Liver (tissue), 9 donors: ENCODE results near the gene FAM83E. TPM values are rescaled to one million over a fixed set of nuclear protein-coding genes. Genes with fewer than 3 reads are reported as not detected.

Source experiments
- DNase-seq: peaks from one replicate; pipeline ENCODE4 v3.0.0-alpha.2; 2017; ENCODE audit warnings: low spot score
- H3K27ac ChIP-seq, 2 donors: one replicate each; pipeline ENCODE4 v1.7.0; 2013; ENCODE audit warnings: inconsistent platforms in 2 of 2, low read length in 2 of 2, control low read depth in 1 of 2, low read depth in 1 of 2, mild to moderate bottlenecking in 1 of 2
- H3K27me3 ChIP-seq, 4 donors: one replicate each; pipeline versions ENCODE4 v1.6.1 to v1.7.0; 2013; ENCODE audit warnings: low read length in 3 of 4, inconsistent platforms in 1 of 4, mild to moderate bottlenecking in 1 of 4, moderate library complexity in 1 of 4; ENCODE audit not compliant: control insufficient read depth in 4 of 4, insufficient read depth in 4 of 4
- H3K36me3 ChIP-seq, 4 donors: one replicate each; pipeline versions ENCODE4 v1.6.1 to v1.7.0; 2013; ENCODE audit warnings: low read length in 3 of 4, mild to moderate bottlenecking in 3 of 4, low read depth in 1 of 4, moderate library complexity in 1 of 4; ENCODE audit not compliant: control insufficient read depth in 4 of 4, insufficient read depth in 3 of 4
- H3K4me1 ChIP-seq, 4 donors: one replicate each; pipeline versions ENCODE4 v1.6.1 to v1.7.0; 2013; ENCODE audit warnings: low read length in 3 of 4, mild to moderate bottlenecking in 3 of 4, moderate library complexity in 1 of 4; ENCODE audit not compliant: control insufficient read depth in 4 of 4, insufficient read depth in 4 of 4
- H3K4me3 ChIP-seq, 3 donors: one replicate each; pipeline versions ENCODE4 v1.6.1 to v1.7.0; 2013; ENCODE audit warnings: low read length in 3 of 3, control low read depth in 1 of 3, low read depth in 1 of 3, mild to moderate bottlenecking in 1 of 3
- H3K9ac ChIP-seq, 2 donors: one replicate each; pipeline ENCODE4 v1.7.0; 2013; ENCODE audit warnings: low read length in 2 of 2, mild to moderate bottlenecking in 2 of 2, moderate library complexity in 2 of 2, control low read depth in 1 of 2, low read depth in 1 of 2
- H3K9me3 ChIP-seq, 4 donors: one replicate each; pipeline versions ENCODE4 v1.6.1 to v1.7.0; 2013; ENCODE audit warnings: low read length in 3 of 4; ENCODE audit not compliant: control insufficient read depth in 4 of 4
- ATF3 ChIP-seq: IDR thresholded peaks from 2 replicates; pipeline ENCODE4 v1.6.1; 2016; ENCODE audit warnings: antibody characterized with exemption
- CTCF ChIP-seq: fragments of 150-350 bp; IDR thresholded peaks from 2 replicates; pipeline ENCODE4 v1.5.1; 2017; ENCODE audit warnings: improper control_type of control experiment, low read depth, low read length; ENCODE audit not compliant: missing input control
- EGR1 ChIP-seq, 2 donors: IDR thresholded peaks; 2 replicates each; pipeline ENCODE4 v1.6.1; 2016 to 2018; ENCODE audit warnings: antibody characterized with exemption in 2 of 2, low read depth in 2 of 2
- FOXA1 ChIP-seq: IDR thresholded peaks from 2 replicates; pipeline ENCODE4 v1.6.1; 2016; ENCODE audit warnings: antibody characterized with exemption
- FOXA2 ChIP-seq: IDR thresholded peaks from 2 replicates; pipeline ENCODE4 v1.6.1; 2016; ENCODE audit warnings: antibody characterized with exemption
- GABPA ChIP-seq, 2 donors: IDR thresholded peaks in 1 of 2; conservative IDR thresholded peaks in 1 of 2; 2 replicates each; pipeline ENCODE4 v1.6.1; 2016; ENCODE audit warnings: antibody characterized with exemption in 2 of 2, mild to moderate bottlenecking in 1 of 2, moderate library complexity in 1 of 2
- HNF4A ChIP-seq, 2 donors: conservative IDR thresholded peaks; 2 replicates each; pipeline ENCODE4 v1.6.1; 2016; ENCODE audit warnings: antibody characterized with exemption in 2 of 2, mild to moderate bottlenecking in 2 of 2
- HNF4G ChIP-seq: IDR thresholded peaks from 2 replicates; pipeline ENCODE4 v1.6.1; 2016; ENCODE audit warnings: antibody characterized with exemption
- JUND ChIP-seq, 2 donors: IDR thresholded peaks; 2 replicates each; pipeline ENCODE4 v1.6.1; 2016; ENCODE audit warnings: antibody characterized with exemption in 2 of 2
- MAX ChIP-seq: IDR thresholded peaks from 2 replicates; pipeline ENCODE4 v1.6.1; 2016; ENCODE audit warnings: antibody characterized with exemption
- NR2F2 ChIP-seq: IDR thresholded peaks from 2 replicates; pipeline ENCODE4 v1.6.1; 2016; ENCODE audit warnings: antibody characterized with exemption
- RAD21 ChIP-seq, 2 donors: IDR thresholded peaks; 2 replicates each; pipeline ENCODE4 v1.6.1; 2016; ENCODE audit warnings: antibody characterized with exemption in 2 of 2, mild to moderate bottlenecking in 2 of 2
- REST ChIP-seq: IDR thresholded peaks from 2 replicates; pipeline ENCODE4 v1.6.1; 2016; ENCODE audit warnings: antibody characterized with exemption, mild to moderate bottlenecking
- RXRA ChIP-seq, 2 donors: IDR thresholded peaks; 2 replicates each; pipeline ENCODE4 v1.6.1; 2017 to 2018; ENCODE audit warnings: antibody characterized with exemption in 2 of 2, mild to moderate bottlenecking in 1 of 2
- SP1 ChIP-seq: IDR thresholded peaks from 2 replicates; pipeline ENCODE4 v1.6.1; 2018; ENCODE audit warnings: antibody characterized with exemption, mild to moderate bottlenecking
- TAF1 ChIP-seq: conservative IDR thresholded peaks from 2 replicates; pipeline ENCODE4 v1.6.1; 2016; ENCODE audit warnings: antibody characterized with exemption, mild to moderate bottlenecking
- YY1 ChIP-seq: IDR thresholded peaks from 2 replicates; pipeline ENCODE4 v1.6.1; 2016; ENCODE audit warnings: antibody characterized with exemption, mild to moderate bottlenecking
- ZBTB33 ChIP-seq: IDR thresholded peaks from 2 replicates; pipeline ENCODE4 v1.6.1; 2016; ENCODE audit warnings: antibody characterized with exemption
- WGBS: extraction: QIAGEN DNeasy Blood & Tissue Kit; methylation state at CpG from one replicate; pipeline ENCODE4 v1.1.7; 2013; 5-methylcytosine and 5-hydroxymethylcytosine counted together
- polyA plus RNA-seq, 2 donors: library from polyadenylated mRNA; stranded (reverse) in 1 of 2; unstranded in 1 of 2; fragments of 200-250 nt in 1 of 2; fragments of >200 nt in 1 of 2; fragmentation: Nextera tagmentation in 1 of 2; extraction: Ambion mirVana in 1 of 2; gene quantifications; one replicate each; pipeline versions ENCODE4 v1.2.1 to v1.2.3, GENCODE V29; 2013 to 2015
- total RNA-seq, 2 donors: library from RNA; depleted of rRNA; stranded (reverse); fragments of >200 nt; gene quantifications; one replicate each; pipeline ENCODE4 v1.2.3, GENCODE V29; 2014
- donor health status: healthy.
- donor health status: healthy.
- donor health status: healthy.
- donor health status: healthy.
- donor health status: healthy.

Gene FAM83E
- total and polyA plus RNA-seq, 4 donors = 0.20 to 0.42 (median 0.33) TPM; not detected in 1

GRCh38 chr19:48629297-48629598, 14.4 kb upstream of the FAM83E start (continued):
- TF ChIP-seq REST = no peak
- TF ChIP-seq HNF4G = no peak

- peak overlapping the region; percentile 18 to 39 for H3K27ac ChIP-seq
- DNase-seq = peak; percentile 35
- 75% methylated on average over 34 of the region's 34 CpGs for WGBS
These were observed 13.8 kb upstream of the FAM83E start for GRCh38 chr19:48628486-48629296.

More at GRCh38 chr19:48628486-48629296, 13.8 kb upstream of the FAM83E start:
- Histone ChIP-seq H3K36me3 (peaks cover 0 to 7% (median 1%) of the 10 kb centered on the region in 4 donors), H3K4me3 (no peak overlapping the region), H3K9ac (no peak overlapping the region), H3K27me3 (no peaks in the 10 kb centered on the region), H3K4me1 (peaks cover 12 to 69% (median 41%) of the 10 kb centered on the region in 4 donors), H3K9me3 (no peaks in the 10 kb centered on the region)
- no peak for TF ChIP-seq GABPA (IDR thresholded peaks at IDR 0.05 in 1 of 2, conservative IDR thresholded peaks at IDR 0.05 in 1 of 2)
- no peak for TF ChIP-seq RXRA (IDR thresholded peaks at IDR 0.05)
- no peak for TF ChIP-seq ATF3
- no peak for TF ChIP-seq MAX
- no peak for TF ChIP-seq ZBTB33
- TF ChIP-seq TAF1 = no peak
- TF ChIP-seq FOXA2 = no peak
- TF ChIP-seq FOXA1 = no peak
- no peak for TF ChIP-seq EGR1 (IDR thresholded peaks at IDR 0.05; ENCODE audit: low read depth in 2 of 2)
- TF ChIP-seq JUND (IDR thresholded peaks at IDR 0.05) = no peak
- no peak for TF ChIP-seq REST
- TF ChIP-seq NR2F2 = no peak
- no peak for TF ChIP-seq YY1
- no peak for TF ChIP-seq SP1
- no peak for TF ChIP-seq RAD21 (IDR thresholded peaks at IDR 0.05)
- TF ChIP-seq CTCF = no peak
- no peak for TF ChIP-seq HNF4A (conservative IDR thresholded peaks at IDR 0.05)
- no peak for TF ChIP-seq HNF4G
